HG03159 (cell line): ENCODE data around the gene HOXA9.

ENCODE experiments used
- ATAC-seq: cut with Tn5 transposase; IDR thresholded peaks from one replicate; pipeline ENCODE4 v1.9.1; 2021; ENCODE audit warnings: mild to moderate bottlenecking, moderate library complexity; ENCODE audit not compliant: unreplicated experiment

Gene HOXA9

GRCh38 chr7:27144781-27145164 lies 20.6 kb downstream of the HOXA9 start:
- no peak for ATAC-seq

- ATAC-seq, result no peak
Observed at GRCh38 chr7:27143950-27144780, 21.2 kb downstream of the HOXA9 start.

- ATAC-seq, result no peak
Observed at GRCh38 chr7:27143023-27143949, 22.1 kb downstream of the HOXA9 start, which contains the start of gene HOXA5. Gene HOXA5, minus strand, starts transcription at chr7:27143681. Its CDS starts 74 bp downstream, at chr7:27143607.

DNA sequence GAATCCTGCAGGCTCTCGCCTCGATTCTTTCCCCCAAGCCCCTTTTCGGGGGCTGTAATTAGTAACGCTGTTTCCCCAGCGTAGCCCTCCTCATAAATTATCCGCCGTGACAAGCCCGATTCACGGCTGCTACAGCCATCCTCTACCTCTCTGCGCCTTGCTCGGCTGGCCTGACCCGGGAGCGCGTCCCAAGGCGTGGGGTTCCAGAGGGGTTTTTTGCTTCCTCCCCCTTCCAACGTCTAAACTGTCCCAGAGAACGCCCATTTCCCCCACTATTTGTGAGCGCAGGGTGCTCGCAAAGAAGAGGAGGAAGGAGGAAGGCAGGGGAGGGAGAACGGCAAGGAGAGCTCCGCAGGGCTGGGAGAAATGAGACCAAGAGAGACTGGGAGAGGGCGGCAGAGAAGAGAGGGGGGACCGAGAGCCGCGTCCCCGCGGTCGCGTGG lies 22.7 kb downstream of the HOXA9 start:
- no peak for ATAC-seq

- no peak for ATAC-seq
Observed at GRCh38 chr7:27141923-27142579, 23.3 kb downstream of the HOXA9 start.

DNA sequence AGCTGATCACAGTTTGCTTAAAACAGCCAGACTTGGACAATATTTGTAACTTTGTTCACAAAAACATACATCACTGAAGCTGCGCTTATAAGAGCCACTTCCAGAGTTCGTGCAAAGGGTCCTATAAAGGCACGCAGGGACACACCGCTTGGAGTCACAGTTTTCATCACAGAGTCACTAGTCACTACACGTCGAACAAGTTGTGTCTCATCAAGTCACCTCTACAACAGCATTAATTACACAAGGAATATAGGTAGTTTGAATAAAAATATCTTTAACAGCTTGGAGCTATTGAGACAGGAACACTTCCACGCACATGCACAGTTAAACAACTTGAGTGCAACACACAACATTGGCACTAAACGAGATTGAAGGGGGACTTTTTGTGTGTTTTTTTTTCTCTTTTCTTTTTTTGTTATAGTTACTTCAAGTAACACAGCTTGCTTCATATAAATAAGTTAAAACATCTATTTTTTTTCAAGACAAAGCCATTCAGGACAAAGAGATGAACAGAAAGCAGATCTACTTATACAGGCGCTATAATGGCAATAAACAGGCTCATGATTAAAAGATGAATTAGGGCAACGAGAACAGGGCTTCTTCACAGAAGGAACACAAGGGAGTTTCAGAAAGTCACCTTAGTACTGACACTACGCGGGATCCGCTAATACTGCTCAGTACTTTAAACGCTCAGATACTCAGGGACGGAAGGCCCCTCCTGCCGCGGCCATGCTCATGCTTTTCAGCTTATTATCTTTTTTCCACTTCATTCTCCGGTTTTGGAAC lies 24.0 kb downstream of the HOXA9 start:
- ATAC-seq, result no peak

DNA sequence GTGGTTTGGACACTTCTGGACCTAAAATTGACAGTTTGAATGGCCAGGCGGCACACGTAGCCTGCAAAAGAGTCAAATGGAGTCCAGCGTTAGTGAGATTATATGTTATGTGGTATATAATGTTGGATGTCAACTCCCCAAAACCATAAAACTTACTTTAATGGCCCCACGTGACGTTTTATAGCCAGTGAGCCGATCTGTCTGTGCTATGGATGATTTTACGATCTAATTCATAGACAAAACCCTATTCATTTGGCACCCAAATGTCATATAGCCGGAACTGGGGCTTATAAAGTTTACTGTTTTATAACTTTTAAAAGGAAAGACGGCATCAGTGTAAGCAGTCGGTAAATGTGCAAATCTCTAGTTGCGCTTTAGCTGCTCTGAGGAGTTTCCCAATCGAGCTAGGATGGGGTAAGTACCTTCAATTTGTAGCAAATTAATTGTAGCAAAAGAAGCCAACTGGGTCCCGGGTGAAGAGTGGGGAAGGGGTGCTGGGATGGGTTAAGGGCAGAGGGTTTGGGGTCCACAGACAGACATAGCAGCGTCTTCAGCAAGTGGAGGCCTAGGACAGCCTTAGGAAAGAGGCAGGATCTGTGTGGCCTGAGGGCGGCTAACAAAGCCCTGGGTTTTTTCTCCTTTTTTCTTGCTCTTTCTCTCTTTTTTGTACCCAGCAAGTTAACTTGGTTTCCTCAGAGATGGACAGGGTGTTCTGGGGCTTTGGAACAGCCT lies 25.0 kb downstream of the HOXA9 start:
- no peak for ATAC-seq

GRCh38 chr7:27139334-27140125 lies 25.8 kb downstream of the HOXA9 start:
- ATAC-seq, result no peak

- ATAC-seq, result no peak
Observed at GRCh38 chr7:27138985-27139333, 26.4 kb downstream of the HOXA9 start.

- ATAC-seq, result no peak
Observed at GRCh38 chr7:27138472-27138871, 26.9 kb downstream of the HOXA9 start.

DNA sequence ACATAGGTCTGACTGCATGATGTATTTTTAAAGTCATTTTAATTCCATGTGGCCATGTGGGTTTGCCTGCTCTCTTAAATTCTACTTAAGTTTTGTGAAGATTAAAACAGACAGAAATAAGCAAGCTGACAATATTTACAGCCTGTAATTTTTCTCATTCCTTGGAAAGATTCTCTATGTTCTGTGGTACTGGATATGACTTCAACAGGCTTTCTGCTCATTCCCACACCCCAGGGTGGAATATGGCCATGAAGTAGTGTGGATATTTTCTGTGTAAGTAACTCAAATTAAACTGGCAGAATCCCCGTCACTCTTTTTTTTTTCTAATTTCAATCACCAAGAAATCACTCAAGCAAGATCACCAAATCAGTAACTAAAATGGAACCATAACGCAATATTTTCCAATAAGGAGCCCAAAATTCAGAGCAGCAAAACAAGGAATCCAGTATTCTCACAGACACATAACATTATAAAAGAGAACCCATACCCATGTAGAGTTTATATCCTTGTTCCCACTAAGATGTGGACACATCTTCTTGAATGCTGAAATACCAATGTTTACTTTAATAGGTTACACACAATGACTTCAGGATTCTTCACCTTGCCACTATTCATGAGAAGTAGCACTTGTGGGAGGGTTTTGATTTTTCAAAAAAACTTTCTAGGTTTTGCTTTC lies 27.6 kb downstream of the HOXA9 start:
- ATAC-seq, result no peak

- ATAC-seq, result no peak
Observed at GRCh38 chr7:27134392-27134791, 30.9 kb downstream of the HOXA9 start.

DNA sequence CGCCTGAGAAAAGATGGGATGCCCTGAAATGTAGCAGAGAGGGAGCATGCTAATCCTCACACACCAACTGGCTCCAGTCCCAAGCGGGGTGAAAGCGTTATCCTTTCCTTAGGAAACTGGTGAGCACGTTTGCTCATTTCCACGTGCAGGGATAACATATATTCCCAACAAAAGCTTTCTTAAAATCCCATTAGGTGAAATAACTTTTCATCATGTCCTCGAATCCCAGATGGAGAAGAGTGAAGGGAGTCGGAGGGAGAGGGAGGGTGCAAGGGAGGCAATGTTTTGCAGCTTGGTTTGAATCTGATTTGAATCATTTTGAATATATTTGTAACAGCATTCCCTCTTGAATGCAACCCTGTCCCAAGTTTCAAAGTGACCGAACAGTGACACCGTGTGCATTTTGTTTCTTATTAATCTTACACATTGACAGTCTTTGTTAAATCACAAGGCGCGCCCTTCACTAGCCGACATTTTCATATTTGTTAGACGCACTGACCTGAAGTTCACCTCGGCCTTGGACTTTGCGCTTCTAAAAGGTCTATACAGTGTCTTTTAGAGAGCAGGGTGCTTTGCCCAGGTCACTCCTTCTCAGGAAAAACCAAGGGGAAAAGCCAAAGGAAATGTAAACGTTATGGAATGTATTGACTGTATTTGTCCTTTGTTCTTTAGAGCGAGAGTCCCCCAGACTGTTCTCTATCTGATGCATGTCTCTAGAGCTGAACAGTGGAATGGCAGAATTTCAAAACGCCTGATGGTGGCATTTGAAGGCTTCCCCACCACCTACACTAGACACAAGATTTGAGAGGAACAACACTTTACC lies 31.7 kb downstream of the HOXA9 start:
- ATAC-seq, result no peak

DNA sequence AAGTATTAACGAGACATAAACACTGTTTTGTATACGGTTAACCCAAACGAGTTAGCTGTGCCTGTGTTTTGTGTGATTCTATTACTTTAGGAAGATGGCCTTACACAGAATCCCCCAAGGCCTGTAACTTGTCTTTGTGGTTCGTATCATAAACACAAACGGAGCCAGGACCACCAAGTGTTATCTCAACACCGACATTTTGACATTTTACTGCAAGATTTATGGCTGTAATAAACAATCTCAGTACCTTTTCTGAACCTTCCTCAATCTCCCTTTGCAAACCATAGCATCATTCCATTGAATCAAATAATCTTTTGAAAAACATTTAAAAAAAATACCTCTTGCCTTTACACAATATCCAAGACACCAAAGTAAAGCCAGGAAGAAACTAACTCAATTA lies 32.4 kb downstream of the HOXA9 start:
- ATAC-seq, result no peak

GRCh38 chr7:27132214-27132613 lies 33.1 kb downstream of the HOXA9 start:
- no peak for ATAC-seq

DNA sequence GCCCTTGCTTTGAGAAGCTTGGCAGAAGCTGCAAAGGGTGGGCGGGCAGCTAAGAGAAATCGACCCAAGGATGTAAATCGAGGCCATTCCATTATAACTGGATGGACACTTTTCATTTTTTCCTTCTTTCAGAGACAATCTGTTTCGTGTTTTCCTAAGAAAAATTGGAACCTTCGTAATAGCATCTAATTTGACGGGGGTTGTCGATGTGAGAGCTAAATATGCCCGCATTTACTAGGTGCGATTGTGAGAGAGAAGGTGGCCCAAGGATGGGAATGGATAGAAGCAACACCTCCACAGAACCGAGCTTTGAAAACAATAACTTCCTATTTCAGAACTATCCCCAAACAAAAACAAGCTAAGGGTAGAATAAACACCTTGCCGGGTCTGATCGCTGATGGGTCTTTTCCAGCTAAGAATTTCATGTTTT lies 33.9 kb downstream of the HOXA9 start:
- ATAC-seq, result no peak

- ATAC-seq, result no peak
Observed at GRCh38 chr7:27130540-27131389, 34.6 kb downstream of the HOXA9 start, which contains the start of gene HOXA4. Gene HOXA4, minus strand, starts transcription at chr7:27130757. Its CDS starts 24 bp downstream, at chr7:27130733.
